HepG2 (cell line): ENCODE results near the gene GDF2. TPM values are rescaled to one million over a fixed set of nuclear protein-coding genes. Genes with fewer than 3 reads are reported as not detected.

Experiments
- ATAC-seq: fragments of 200-7000 bp; cut with Tn5 transposase; 3 replicates; pipeline ENCODE4 v1.9.1; 2020; ENCODE audit warnings: mild to moderate bottlenecking, moderate library complexity
- BruUV-seq: library from RNA; stranded (reverse); fragments of 400-500 nt; replicated peaks from 2 replicates; lab custom pipeline; 2021; lab: Mats Ljungman, UMichigan
- CTCF ChIA-PET: fragments of 300-600 bp; formaldehyde crosslinking; extraction: SDS; loops from one replicate; lab custom pipeline; 2021; ENCODE audit warnings: low total read pairs, inconsistent platforms, low intra/inter-chr PET ratio; lab: Yijun Ruan, JAX
- POLR2A ChIA-PET: fragments of 350-600 bp; sonication (Branson Sonifier 250); formaldehyde crosslinking; loops from one replicate; lab custom pipeline; 2020; ENCODE audit warnings: antibody characterized with exemption, inconsistent platforms; lab: Yijun Ruan, JAX
- DNase-seq: peaks from one replicate; pipeline ENCODE4 v3.0.0-alpha.2; 2015; ENCODE audit warnings: low spot score
- FAIRE-seq: peaks from 3 replicates; lab custom pipeline; 2011; peaks lifted over from hg19 to GRCh38; lab: Jason Lieb, UNC
- H2AFZ ChIP-seq: one replicate; pipeline ENCODE4 v1.6.1; 2011; ENCODE audit warnings: low read length, inconsistent platforms
- H3K27ac ChIP-seq: fragments of 300-600 bp; 3 replicates; pipeline ENCODE4 v1.8.0; 2011; ENCODE audit warnings: mixed run types, mild to moderate bottlenecking, mixed read lengths, low read length, inconsistent platforms; ENCODE audit not compliant: insufficient read depth; ENCODE audit errors: extremely low read length
- H3K27me3 ChIP-seq, 2 experiments: fragments of 200-600 bp in 1 of 2; 2 replicates in 1 of 2; 3 replicates in 1 of 2; pipeline versions ENCODE4 v1.6.0 to v1.8.0; 2011; ENCODE audit warnings: low read length in 2 of 2, mild to moderate bottlenecking in 2 of 2, moderate library complexity in 2 of 2, inconsistent platforms in 1 of 2; ENCODE audit not compliant: insufficient read depth in 2 of 2, control insufficient read depth in 1 of 2
- H3K36me3 ChIP-seq, 2 experiments: fragments of 200-600 bp in 1 of 2; replicated peaks in 1 of 2; 2 replicates in 1 of 2; 3 replicates in 1 of 2; pipeline versions ENCODE4 v1.5.1 to v1.8.0; 2011; ENCODE audit warnings: low read length in 2 of 2, inconsistent platforms in 1 of 2; ENCODE audit not compliant: insufficient read depth in 2 of 2, control insufficient read depth in 1 of 2
- H3K4me1 ChIP-seq: 2 replicates; pipeline ENCODE4 v1.5.1; 2012; ENCODE audit warnings: low read length, inconsistent platforms; ENCODE audit not compliant: insufficient read depth
- H3K4me2 ChIP-seq: 2 replicates; pipeline ENCODE4 v1.6.0; 2011; ENCODE audit warnings: low read depth, low read length, inconsistent platforms
- H3K4me3 ChIP-seq, 3 experiments: fragments of 200-600 bp in 1 of 3; sonication (generic), shearing (Covaris generic) in 1 of 3; replicated peaks in 1 of 3; 2 replicates each; pipeline ENCODE4 v1.5.1; 2011 to 2016; ENCODE audit warnings: low read length in 3 of 3, inconsistent platforms in 2 of 3, low read depth in 2 of 3, mild to moderate bottlenecking in 2 of 3, control low read depth in 1 of 3, mixed read lengths in 1 of 3; ENCODE audit not compliant: insufficient read depth in 1 of 3
- H3K79me2 ChIP-seq: one replicate; pipeline ENCODE4 v1.6.1; 2011; ENCODE audit warnings: low read length, inconsistent platforms; ENCODE audit not compliant: insufficient read depth
- H3K9ac ChIP-seq: 2 replicates; pipeline ENCODE4 v1.6.0; 2011; ENCODE audit warnings: mild to moderate bottlenecking, low read depth, low read length, inconsistent platforms; ENCODE audit not compliant: insufficient read depth
- H3K9me3 ChIP-seq: 2 replicates; pipeline ENCODE4 v1.5.1; 2012; ENCODE audit warnings: mild to moderate bottlenecking, low read length
- H4K20me1 ChIP-seq: 2 replicates; pipeline ENCODE4 v1.6.0; 2011; ENCODE audit warnings: inconsistent platforms, mild to moderate bottlenecking, low read length, moderate library complexity; ENCODE audit not compliant: insufficient read depth
- ZC3H13 ChIP-seq: sonication (generic); formaldehyde crosslinking; IDR thresholded peaks from 2 replicates; pipeline ENCODE4 v1.8.1; 2023; ENCODE audit warnings: mild to moderate bottlenecking, missing genetic modification reagents, moderate library complexity
- ZNF512B ChIP-seq: sonication (generic); formaldehyde crosslinking; IDR thresholded peaks from 2 replicates; pipeline ENCODE4 v1.5.1; 2020; ENCODE audit warnings: missing genetic modification reagents, mild to moderate bottlenecking, borderline replicate concordance
- ZNF615 ChIP-seq: sonication (generic); formaldehyde crosslinking; IDR thresholded peaks from 2 replicates; pipeline ENCODE4 v1.5.0; 2020; ENCODE audit warnings: mild to moderate bottlenecking, missing genetic modification reagents, borderline replicate concordance
- WGBS: methylation state at CpG from one replicate; pipeline ENCODE4 v1.1.6; 2017; ENCODE audit warnings: low lambda C conversion rate; 5-methylcytosine and 5-hydroxymethylcytosine counted together
- in situ Hi-C: cut with HindIII; loops from 2 replicates; pipeline ENCODE4 v1.10.0; 2017; ENCODE audit warnings: low pct_unique_long_range_greater_than_20kb; ENCODE audit not compliant: extremely low pct_ligation_motif_present
- intact Hi-C: fragments of 100-400 bp; cut with micrococcal nuclease; formaldehyde crosslinking; loops from one replicate; pipeline ENCODE4 v1.10.0; 2022; ENCODE audit not compliant: unreplicated experiment
- polyA plus RNA-seq, 8 experiments: library from polyadenylated mRNA; depleted of rRNA in 3 of 8; stranded (reverse) in 7 of 8; unstranded in 1 of 8; fragments of >200 nt; fragmentation: Illumina TruSeq in 4 of 8; extraction: Trizol in 4 of 8; gene quantifications; 2 replicates each; pipeline versions ENCODE4 v1.2.1 to v1.2.3, GENCODE V29; 2011 to 2016; ENCODE audit warnings: low read depth in 4 of 8, missing spikeins in 1 of 8, mixed read lengths in 1 of 8; ENCODE audit not compliant: insufficient read depth in 1 of 8
- total RNA-seq, 5 experiments: library from RNA; depleted of rRNA; stranded (reverse); fragments of >200 nt; fragmentation: Illumina TruSeq; extraction: Trizol; gene quantifications; 2 replicates each; pipeline ENCODE4 v1.2.3, GENCODE V29; 2016; ENCODE audit warnings: low read depth in 1 of 5

The GDF2 gene
- total and polyA plus RNA-seq, 2 of the 13 experiments (the other 11 are each of a cell fraction or from before 2014, with no cell fraction given) = not detected

- H3K4me2 ChIP-seq = no peak overlapping the region
- no peaks in the 10 kb centered on the region for H3K36me3 ChIP-seq
- no peak overlapping the region for H2AFZ ChIP-seq
- no peak overlapping the region for H3K27ac ChIP-seq
- intact Hi-C loops = no loop called here
- ATAC-seq (no peak), DNase-seq (no peak)
- CTCF ChIA-PET = no interaction called here
- no peak overlapping the region for H3K4me3 ChIP-seq
- H3K4me1 ChIP-seq = peaks cover 7% of the 10 kb centered on the region; the same call in 1 of the 2 replicates
- H3K9ac ChIP-seq = no peak overlapping the region
- H3K27me3 ChIP-seq = peaks cover 0 to 4% of the 10 kb centered on the region in 2 experiments; a peak in 3 of 5 replicates
- TF ChIP-seq ZNF512B (CRISPR knock-in tag) (no peak), ZC3H13 (CRISPR knock-in tag) (no peak), ZNF615 (CRISPR knock-in tag) (no peak)
- TF ChIP-seq, all 625 proteins: peak for 0
- 60% methylated on average over 1 of the region's 24 CpGs for WGBS
- BruUV-seq = no TSS peak
- no peak for FAIRE-seq
- Histone ChIP-seq H4K20me1 (no peaks in the 10 kb centered on the region), H3K79me2 (no peaks in the 10 kb centered on the region), H3K9me3 (no peaks in the 10 kb centered on the region)
- POLR2A ChIA-PET = no interaction called here
- in situ Hi-C loops = no loop called here
Observed at GRCh38 chr10:47368431-47369180, 46.4 kb downstream of the GDF2 start.
